Gastrocnemius medialis (tissue), 4 donors: ENCODE results near the gene RNU1-1.
"Not testable (repeated sequence)": the region's sequence is repeated elsewhere in the genome, so short reads cannot be mapped to it uniquely, and the experiment has no call there.

Experiments
- POLR2A ChIP-seq, 2 donors: fragments of 450-650 bp; IDR thresholded peaks; one replicate each; pipeline ENCODE4 v1.6.1; 2017; ENCODE audit warnings: antibody characterized with exemption in 2 of 2, mild to moderate bottlenecking in 2 of 2, moderate library complexity in 2 of 2
- TF ChIP-seq, protein P1 (sequence below), 5 experiments: fragments of 450-650 bp in 3 of 5; fragments of 200-600 bp in 2 of 5; sonication (generic) in 2 of 5; IDR thresholded peaks in 4 of 5; conservative IDR thresholded peaks in 1 of 5; 1 replicate in 4 of 5; 2 replicates in 1 of 5; pipeline ENCODE4 v1.5.1; 2016 to 2019; ENCODE audit warnings: antibody characterized with exemption in 5 of 5, mild to moderate bottlenecking in 3 of 5, moderate library complexity in 3 of 5

DNA sequence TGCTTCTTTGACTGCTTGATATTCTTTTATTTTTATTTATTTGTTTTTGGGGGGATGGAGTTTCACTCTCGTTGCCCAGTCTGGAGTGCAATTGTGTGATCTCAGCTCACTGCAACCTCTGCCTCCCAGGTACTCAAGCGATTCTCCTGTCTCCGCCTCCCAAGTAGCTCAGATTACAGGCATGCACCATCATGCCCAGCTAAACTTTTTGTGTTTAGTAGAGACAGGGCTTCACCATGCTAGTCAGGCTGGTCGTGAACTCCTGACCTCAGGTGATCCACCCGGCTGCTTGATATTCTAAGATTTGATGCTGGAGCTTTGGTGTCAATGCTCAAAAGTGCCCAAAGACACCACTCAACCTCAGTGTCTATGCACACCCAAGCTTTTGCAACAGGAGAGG lies 45.6 kb upstream of the RNU1-1 start:
- TF ChIP-seq, protein P1, sequence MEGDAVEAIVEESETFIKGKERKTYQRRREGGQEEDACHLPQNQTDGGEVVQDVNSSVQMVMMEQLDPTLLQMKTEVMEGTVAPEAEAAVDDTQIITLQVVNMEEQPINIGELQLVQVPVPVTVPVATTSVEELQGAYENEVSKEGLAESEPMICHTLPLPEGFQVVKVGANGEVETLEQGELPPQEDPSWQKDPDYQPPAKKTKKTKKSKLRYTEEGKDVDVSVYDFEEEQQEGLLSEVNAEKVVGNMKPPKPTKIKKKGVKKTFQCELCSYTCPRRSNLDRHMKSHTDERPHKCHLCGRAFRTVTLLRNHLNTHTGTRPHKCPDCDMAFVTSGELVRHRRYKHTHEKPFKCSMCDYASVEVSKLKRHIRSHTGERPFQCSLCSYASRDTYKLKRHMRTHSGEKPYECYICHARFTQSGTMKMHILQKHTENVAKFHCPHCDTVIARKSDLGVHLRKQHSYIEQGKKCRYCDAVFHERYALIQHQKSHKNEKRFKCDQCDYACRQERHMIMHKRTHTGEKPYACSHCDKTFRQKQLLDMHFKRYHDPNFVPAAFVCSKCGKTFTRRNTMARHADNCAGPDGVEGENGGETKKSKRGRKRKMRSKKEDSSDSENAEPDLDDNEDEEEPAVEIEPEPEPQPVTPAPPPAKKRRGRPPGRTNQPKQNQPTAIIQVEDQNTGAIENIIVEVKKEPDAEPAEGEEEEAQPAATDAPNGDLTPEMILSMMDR (IDR thresholded peaks at IDR 0.05 in 4 of 5, conservative IDR thresholded peaks at IDR 0.05 in 1 of 5), result not testable (repeated sequence)
- TF ChIP-seq POLR2A (IDR thresholded peaks at IDR 0.05), result not testable (repeated sequence)
